Activated CD8-positive, alpha-beta T cell treated with anti-CD3 and anti-CD28 coated beads for 36 hours (primary cell): Measurements from ENCODE around the gene EPGN. TPM values are rescaled to one million over a fixed set of nuclear protein-coding genes. Genes with fewer than 3 reads are reported as not detected.

Source experiments
- ATAC-seq: fragments of 200-7000 bp; cut with Tn5 transposase; one replicate; pipeline ENCODE4 v1.10.0; 2021; ENCODE audit warnings: mild to moderate bottlenecking, moderate library complexity
- CTCF ChIA-PET: fragments of 350-600 bp; sonication (Branson Sonifier 250); formaldehyde crosslinking; loops from one replicate; lab custom pipeline; 2021; ENCODE audit warnings: antibody characterized with exemption; lab: Charles Lee
- POLR2A ChIA-PET: fragments of 350-600 bp; sonication (Branson Sonifier 250); formaldehyde crosslinking; loops from one replicate; lab custom pipeline; 2021; ENCODE audit warnings: antibody characterized with exemption; lab: Charles Lee
- DNase-seq: peaks from one replicate; pipeline ENCODE4 v3.0.0-alpha.2; 2020
- H3K27ac Mint-ChIP-seq: one replicate; pipeline ENCODE4 v1.8.0; 2021; ENCODE audit warnings: mild to moderate bottlenecking, mixed read lengths
- H3K27me3 Mint-ChIP-seq: one replicate; pipeline ENCODE4 v1.8.0; 2021; ENCODE audit warnings: mixed read lengths
- H3K36me3 Mint-ChIP-seq: one replicate; pipeline ENCODE4 v1.8.0; 2021; ENCODE audit warnings: low read depth, mixed read lengths
- H3K4me1 Mint-ChIP-seq: one replicate; pipeline ENCODE4 v1.8.0; 2021; ENCODE audit warnings: low read depth, mixed read lengths
- H3K4me3 Mint-ChIP-seq: one replicate; pipeline ENCODE4 v1.8.0; 2021; ENCODE audit warnings: mild to moderate bottlenecking, moderate library complexity, mixed read lengths
- H3K9me3 Mint-ChIP-seq: one replicate; pipeline ENCODE4 v1.8.0; 2021; ENCODE audit warnings: mixed read lengths
- CTCF ChIP-seq: fragments of 200-600 bp; IDR thresholded peaks from one replicate; pipeline ENCODE4 v1.8.0; 2022; ENCODE audit warnings: antibody characterized with exemption, mild to moderate bottlenecking
- intact Hi-C: fragments of 100-400 bp; cut with micrococcal nuclease; formaldehyde crosslinking; loops from one replicate; pipeline ENCODE4 v1.10.0; 2022
- total RNA-seq, 2 experiments: library from RNA; stranded (reverse); gene quantifications; one replicate each; pipeline ENCODE4 v1.2.3, GENCODE V29; 2021

EPGN gene
- total RNA-seq, 2 experiments from 2014 or later: not detected

GRCh38 chr4:74324262-74324661 is 16.0 kb downstream of the EPGN start:
- no peak for TF ChIP-seq CTCF
- Mint-ChIP-seq H3K4me3 (no peak overlapping the region), H3K4me1 (no peaks in the 10 kb centered on the region), H3K27ac (no peak overlapping the region), H3K27me3 (peaks cover 19% of the 10 kb centered on the region), H3K9me3 (no peaks in the 10 kb centered on the region), H3K36me3 (no peaks in the 10 kb centered on the region)
- ChIA-PET POLR2A (no interaction called here), CTCF (no interaction called here)
- DNase-seq (no peak), ATAC-seq (no peak)
- intact Hi-C loops: loop anchor here (5.0 kb wide), 1 partner anchor 348 kb away; no protein-coding TSS in a partner anchor

GRCh38 chr4:74325886-74326285 is 17.6 kb downstream of the EPGN start:
- Mint-ChIP-seq H3K27me3 (peaks cover 17% of the 10 kb centered on the region), H3K36me3 (no peaks in the 10 kb centered on the region), H3K4me3 (no peak overlapping the region), H3K27ac (no peak overlapping the region), H3K4me1 (no peaks in the 10 kb centered on the region), H3K9me3 (no peaks in the 10 kb centered on the region)
- ChIA-PET POLR2A (no interaction called here), CTCF (no interaction called here)
- DNase-seq (no peak), ATAC-seq (no peak)
- no peak for TF ChIP-seq CTCF
- intact Hi-C loops: no loop called here

GRCh38 chr4:74327762-74328161 is 19.5 kb downstream of the EPGN start:
- DNase-seq (no peak), ATAC-seq (no peak)
- no peaks in the 10 kb centered on the region for H3K4me1 Mint-ChIP-seq
- intact Hi-C loops: no loop called here
- ChIA-PET POLR2A (no interaction called here), CTCF (no interaction called here)
- H3K9me3 Mint-ChIP-seq: no peaks in the 10 kb centered on the region
- no peak overlapping the region for H3K27ac Mint-ChIP-seq
- H3K27me3 Mint-ChIP-seq: peaks cover 11% of the 10 kb centered on the region
- TF ChIP-seq CTCF: no peak
- H3K36me3 Mint-ChIP-seq: no peaks in the 10 kb centered on the region
- no peak overlapping the region for H3K4me3 Mint-ChIP-seq

- DNase-seq: no peak
- Mint-ChIP-seq H3K27me3 (peaks cover 10% of the 10 kb centered on the region), H3K4me1 (no peaks in the 10 kb centered on the region), H3K36me3 (no peaks in the 10 kb centered on the region), H3K4me3 (no peak overlapping the region), H3K27ac (no peak overlapping the region), H3K9me3 (no peaks in the 10 kb centered on the region)
- ChIA-PET CTCF (no interaction called here), POLR2A (no interaction called here)
- no peak for TF ChIP-seq CTCF
- ATAC-seq: no peak
- intact Hi-C loops: no loop called here
Observed at GRCh38 chr4:74328501-74328900, 20.2 kb downstream of the EPGN start.

- Mint-ChIP-seq H3K9me3 (no peaks in the 10 kb centered on the region), H3K36me3 (no peaks in the 10 kb centered on the region), H3K27me3 (peaks cover 9% of the 10 kb centered on the region), H3K4me1 (no peaks in the 10 kb centered on the region), H3K27ac (no peak overlapping the region), H3K4me3 (no peak overlapping the region)
- intact Hi-C loops: no loop called here
- CTCF ChIA-PET: no interaction called here
- DNase-seq: no peak
- TF ChIP-seq CTCF: no peak
- POLR2A ChIA-PET: no interaction called here
- ATAC-seq: no peak
Observed at GRCh38 chr4:74329307-74329706, 21.0 kb downstream of the EPGN start.
